Middle frontal gyrus (tissue), 1 donor: ENCODE data around the gene SNX3.

Source experiments
- DNase-seq: peaks from one replicate; pipeline ENCODE4 v3.0.0-alpha.2; 2015; ENCODE audit warnings: low spot score; ENCODE audit errors: extremely low spot score

SNX3 gene

GRCh38 chr6:108203189-108204112 lies 57.4 kb downstream of the SNX3 start:
- no peak for DNase-seq

GRCh38 chr6:108200631-108201030 lies 60.2 kb downstream of the SNX3 start:
- DNase-seq: no peak

DNA sequence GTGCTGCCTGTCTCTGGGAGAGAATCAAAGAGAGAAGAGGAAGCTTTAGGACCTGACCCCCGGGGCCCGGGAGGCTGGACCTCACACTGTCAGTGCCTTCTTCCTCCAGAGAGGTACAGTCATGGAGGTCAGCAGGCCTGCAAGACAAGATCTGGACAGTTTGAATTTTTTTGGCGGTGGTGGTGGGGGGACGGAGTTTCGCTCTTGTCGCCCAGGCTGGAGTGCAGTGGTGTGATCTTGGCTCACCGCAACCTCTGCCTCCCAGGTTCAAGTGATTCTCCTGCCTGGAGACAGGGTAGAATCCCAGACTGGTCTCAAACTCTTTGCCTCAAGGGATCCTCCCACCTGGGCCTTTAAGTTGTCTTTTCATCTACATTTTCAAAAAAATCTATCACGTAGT lies 60.7 kb downstream of the SNX3 start:
- DNase-seq: no peak

GRCh38 chr6:108198761-108199498 lies 61.9 kb downstream of the SNX3 start:
- no peak for DNase-seq

DNA sequence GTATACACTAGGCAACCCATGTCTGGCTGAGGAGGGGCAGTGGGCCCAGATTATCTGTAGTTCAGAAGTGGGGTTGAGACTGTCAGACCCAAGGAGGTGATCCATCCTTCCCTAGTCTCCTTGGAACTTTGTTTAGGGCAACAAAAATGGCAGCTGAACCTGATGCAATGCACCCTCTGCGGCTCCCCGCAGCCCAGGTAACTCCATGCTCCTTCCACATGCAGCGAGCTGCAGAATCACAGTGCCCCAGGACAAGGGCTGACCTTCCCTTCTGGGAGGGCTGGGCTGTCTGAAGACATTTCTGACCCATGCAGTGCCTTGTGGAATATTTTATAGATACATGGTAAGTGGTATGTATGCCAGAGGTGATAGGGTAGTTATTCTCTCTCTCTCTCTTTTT lies 65.6 kb downstream of the SNX3 start:
- DNase-seq: no peak

- no peak for DNase-seq
These were observed 66.3 kb downstream of the SNX3 start for GRCh38 chr6:108194503-108194902.

DNA sequence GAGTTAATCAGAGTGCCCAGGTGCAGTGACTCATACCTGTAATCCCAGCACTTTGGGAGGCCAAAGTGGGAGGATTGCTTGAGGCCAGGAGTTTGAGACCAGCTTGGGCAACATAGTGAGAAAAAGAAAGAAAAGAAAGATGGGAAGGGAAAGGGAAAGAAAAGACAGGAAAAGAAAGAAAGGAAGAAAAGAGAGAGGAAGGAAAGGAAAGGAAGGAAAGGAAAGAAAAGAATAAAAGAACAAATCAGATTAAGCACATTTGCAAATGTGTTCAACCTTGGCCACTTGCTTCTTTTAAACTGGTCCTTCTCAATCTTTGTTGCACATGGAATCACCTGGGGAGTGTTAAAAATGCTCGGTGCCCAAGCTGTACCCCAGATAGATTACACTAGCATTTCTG lies 67.0 kb downstream of the SNX3 start:
- DNase-seq: no peak

DNA sequence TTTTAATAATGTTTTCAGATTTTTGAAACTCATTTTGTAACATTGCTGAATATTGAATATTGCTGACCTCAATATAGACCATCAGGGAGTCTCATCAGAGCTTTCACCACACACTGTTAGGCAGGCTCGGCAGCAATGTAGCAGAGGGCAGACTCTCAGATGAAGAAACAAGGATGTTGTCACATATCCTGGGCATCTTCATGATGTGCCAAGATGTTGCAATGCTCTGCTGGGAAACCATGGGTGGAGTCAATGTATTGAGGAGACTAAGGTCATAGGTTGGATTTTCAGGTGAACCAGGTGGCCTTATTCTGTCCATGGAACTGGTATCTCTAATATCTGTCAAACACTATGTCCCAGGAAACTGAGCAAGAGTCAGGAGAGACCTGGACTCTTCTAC lies 67.7 kb downstream of the SNX3 start:
- DNase-seq: no peak

DNA sequence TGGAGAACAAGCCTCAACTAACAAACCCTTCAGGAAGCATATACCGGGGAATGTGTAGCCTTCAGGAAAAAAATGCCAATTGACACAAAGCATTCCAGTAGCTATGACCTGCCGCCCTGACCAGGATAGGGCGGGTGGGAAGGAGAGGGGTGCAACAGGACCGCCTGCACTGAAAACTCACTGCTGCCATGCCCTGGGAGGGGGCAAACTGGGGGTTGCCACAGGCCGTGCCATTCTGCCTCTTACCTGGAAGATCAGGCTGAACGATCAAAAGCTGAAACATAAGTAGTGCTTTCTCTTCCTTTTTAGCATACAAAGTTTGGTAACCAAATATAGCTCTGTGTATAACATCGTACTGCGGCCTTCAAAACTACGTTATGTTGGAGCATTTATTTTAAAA lies 73.3 kb downstream of the SNX3 start:
- DNase-seq: no peak

- no peak for DNase-seq
These were observed 74.6 kb downstream of the SNX3 start for GRCh38 chr6:108186226-108186625.

DNA sequence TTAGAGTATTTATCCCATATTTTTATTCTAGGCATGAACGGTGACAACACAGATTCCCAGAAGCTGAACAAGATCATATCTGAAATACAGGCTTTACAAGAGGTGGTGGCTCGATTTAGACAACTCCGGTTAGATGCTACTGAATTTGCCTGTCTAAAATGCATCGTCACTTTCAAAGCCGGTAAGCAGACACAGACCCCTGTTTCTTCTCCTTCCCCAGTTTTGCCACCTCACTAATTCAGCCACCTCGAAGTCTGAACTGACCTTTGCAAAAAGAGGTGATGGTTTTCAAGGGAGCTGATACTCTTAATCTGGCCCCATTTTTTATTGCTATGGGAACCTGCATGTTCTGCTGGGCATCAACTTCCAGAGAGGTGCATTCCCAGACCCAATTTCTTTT lies 80.1 kb downstream of the SNX3 start:
- no peak for DNase-seq

DNA sequence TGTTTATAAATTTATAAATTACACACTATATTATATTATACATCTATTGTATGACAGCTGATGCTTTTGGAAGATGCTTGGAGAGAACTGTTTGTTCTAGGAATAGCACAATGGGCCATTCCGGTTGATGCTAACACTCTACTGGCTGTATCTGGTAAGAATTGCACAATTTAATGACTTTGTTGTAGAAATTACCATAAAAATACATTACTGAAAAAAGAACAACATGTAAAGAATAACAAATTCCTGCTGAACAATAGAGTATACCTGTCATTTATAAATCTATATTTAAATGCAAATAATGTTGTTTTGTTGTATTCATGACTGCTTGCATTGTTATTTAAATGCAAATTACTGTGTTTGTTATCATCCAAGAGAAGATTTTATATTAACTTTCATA lies 80.6 kb downstream of the SNX3 start:
- DNase-seq: no peak

DNA sequence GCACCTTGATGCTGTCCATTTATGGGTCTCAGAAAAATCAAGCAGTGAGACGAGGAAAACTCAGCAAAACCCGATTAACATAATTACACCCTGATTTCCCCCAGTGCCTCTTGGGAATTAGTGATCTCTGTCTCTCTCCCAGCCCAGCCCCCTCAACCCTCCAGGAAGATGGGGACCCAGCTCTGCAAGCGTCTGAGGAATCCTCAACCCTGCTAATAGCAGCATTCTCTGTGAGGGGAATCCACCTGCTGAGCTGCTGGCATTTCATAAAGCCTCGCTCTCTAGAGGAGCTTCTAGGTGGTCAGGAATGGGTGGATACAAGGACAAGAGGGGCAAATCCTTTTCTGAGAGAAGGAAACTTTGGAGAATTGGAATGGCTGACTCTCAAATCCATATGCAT lies 81.1 kb downstream of the SNX3 start:
- DNase-seq: no peak

GRCh38 chr6:108176281-108177089 lies 84.4 kb downstream of the SNX3 start:
- DNase-seq: no peak

- DNase-seq: no peak
These were observed 85.1 kb downstream of the SNX3 start for GRCh38 chr6:108175592-108176279.

- no peak for DNase-seq
These were observed 85.7 kb downstream of the SNX3 start for GRCh38 chr6:108175176-108175591.

- DNase-seq: no peak
These were observed 86.3 kb downstream of the SNX3 start for GRCh38 chr6:108174371-108175175.

DNA sequence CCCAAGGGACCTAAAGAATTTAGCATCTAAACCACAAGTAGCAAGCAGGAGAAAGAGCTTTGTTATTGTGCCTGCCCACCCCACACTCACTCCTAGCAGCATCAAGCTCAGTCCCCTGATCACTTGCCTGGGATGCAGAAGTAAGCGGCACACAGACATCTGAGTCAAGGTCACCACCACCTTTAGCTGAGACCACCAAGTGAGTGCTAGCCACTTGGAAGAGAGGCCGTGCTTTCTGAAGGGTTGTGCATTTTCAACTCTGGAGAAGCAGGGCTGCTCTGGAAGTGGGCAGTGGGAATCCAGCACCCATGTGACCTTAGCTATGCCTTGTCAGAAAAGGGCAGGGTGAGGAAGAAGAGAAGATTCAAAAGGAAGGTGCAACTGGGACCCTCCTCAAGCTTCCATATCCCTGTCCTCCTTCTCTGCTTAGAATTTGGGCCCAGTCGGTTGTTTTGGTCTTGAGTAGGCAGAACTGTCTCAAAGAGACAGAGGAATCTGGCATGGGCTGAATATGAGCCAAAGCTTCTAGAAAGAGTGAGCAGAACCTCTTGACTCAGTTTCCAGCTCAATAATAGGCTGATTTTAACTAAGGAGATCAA lies 88.8 kb downstream of the SNX3 start:
- no peak for DNase-seq

DNA sequence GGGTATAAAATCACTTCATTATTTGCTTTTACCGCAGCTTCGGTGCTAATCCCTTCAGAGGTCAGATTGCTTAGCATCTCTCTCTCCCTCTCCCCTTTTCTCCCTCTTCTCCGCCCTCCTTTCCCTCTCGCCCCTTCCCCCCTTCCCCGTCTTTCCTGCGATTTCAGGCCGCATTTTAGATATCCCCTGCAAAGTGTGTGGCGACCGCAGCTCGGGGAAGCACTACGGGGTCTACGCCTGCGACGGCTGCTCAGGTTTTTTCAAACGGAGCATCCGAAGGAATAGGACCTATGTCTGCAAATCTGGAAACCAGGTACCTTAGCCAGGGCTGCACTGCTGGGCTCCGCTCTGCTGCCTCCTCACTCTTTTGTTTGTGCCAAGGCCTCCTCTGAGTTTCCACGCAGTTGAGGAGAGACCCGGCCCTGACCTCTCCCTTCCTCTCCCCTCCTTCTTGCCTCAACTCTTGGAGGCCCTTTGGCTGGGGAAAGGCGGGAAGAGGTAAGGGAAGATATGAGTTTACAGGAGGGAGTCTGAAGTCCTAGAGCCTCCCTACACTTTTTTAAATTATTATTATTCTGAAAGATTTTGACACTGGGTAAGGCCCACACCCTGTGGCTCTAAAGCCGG lies 89.4 kb downstream of the SNX3 start:
- DNase-seq: no peak
